ENCODE data around the gene PSMB2.

DNA sequence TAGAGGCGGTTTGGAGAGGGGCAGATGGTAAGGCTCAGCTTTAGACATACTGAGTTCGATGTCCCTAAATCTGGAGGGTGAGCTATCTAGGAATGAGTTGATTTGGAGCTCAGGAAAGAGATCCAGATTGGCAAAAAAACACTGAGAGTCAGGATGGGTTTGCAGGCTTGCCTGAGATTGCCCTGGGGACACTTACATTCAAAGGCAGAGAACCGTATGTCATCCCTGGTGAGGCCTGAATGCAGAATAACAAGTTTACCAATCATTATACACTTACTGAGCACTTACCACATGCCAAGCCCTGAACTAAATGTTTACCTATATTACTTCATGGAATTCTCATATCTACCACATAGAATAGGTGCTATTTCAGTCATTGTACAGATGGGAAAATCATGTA lies 40.7 kb downstream of the PSMB2 start:
- TF ChIP-seq, protein P1, sequence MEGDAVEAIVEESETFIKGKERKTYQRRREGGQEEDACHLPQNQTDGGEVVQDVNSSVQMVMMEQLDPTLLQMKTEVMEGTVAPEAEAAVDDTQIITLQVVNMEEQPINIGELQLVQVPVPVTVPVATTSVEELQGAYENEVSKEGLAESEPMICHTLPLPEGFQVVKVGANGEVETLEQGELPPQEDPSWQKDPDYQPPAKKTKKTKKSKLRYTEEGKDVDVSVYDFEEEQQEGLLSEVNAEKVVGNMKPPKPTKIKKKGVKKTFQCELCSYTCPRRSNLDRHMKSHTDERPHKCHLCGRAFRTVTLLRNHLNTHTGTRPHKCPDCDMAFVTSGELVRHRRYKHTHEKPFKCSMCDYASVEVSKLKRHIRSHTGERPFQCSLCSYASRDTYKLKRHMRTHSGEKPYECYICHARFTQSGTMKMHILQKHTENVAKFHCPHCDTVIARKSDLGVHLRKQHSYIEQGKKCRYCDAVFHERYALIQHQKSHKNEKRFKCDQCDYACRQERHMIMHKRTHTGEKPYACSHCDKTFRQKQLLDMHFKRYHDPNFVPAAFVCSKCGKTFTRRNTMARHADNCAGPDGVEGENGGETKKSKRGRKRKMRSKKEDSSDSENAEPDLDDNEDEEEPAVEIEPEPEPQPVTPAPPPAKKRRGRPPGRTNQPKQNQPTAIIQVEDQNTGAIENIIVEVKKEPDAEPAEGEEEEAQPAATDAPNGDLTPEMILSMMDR (IDR thresholded peaks at IDR 0.05; ENCODE audit: low read length): no peak
- TF ChIP-seq EZH2 (IDR thresholded peaks at IDR 0.05; ENCODE audit: borderline replicate concordance, low read length): no peak

Data from OCI-LY1 (cell line).